ENCODE data around the gene NBAS. TPM values are rescaled to one million over a fixed set of nuclear protein-coding genes. Genes with fewer than 3 reads are reported as not detected.

Gene NBAS
- total and polyA plus RNA-seq, 10 of the 15 experiments (the other 5 are each of a cell fraction or from before 2014, with no cell fraction given): 4.3 to 32.7 (median 20.8) TPM

- intact Hi-C loops (cut with micrococcal nuclease; ENCODE audit: unreplicated experiment): no loop called here
- FAIRE-seq (no peak), DNase-seq (ENCODE audit: low read depth, low spot score) (no peak), ATAC-seq (no peak)
- Histone ChIP-seq H2AFZ (ENCODE audit: control insufficient read depth, low read depth, low read length) (no peak overlapping the region), H3K4me2 (ENCODE audit: control insufficient read depth, insufficient read depth) (no peak overlapping the region), H3K27me3 (replicated peaks in 1 of 2; ENCODE audit: control insufficient read depth in 2 of 2, insufficient read depth in 2 of 2, low read length in 1 of 2) (no peaks in the 10 kb centered on the region), H3K36me3 (ENCODE audit: control insufficient read depth in 2 of 2, insufficient read depth in 2 of 2, low read length in 1 of 2) (peaks cover 12 to 19% of the 10 kb centered on the region in 2 experiments), H4K20me1 (ENCODE audit: control insufficient read depth, insufficient read depth) (no peaks in the 10 kb centered on the region), H3K4me3 (no peak overlapping the region), H3K27ac (ENCODE audit: control insufficient read depth, insufficient read depth) (no peak overlapping the region), H3K4me1 (ENCODE audit: control insufficient read depth, insufficient read depth, low read length) (no peaks in the 10 kb centered on the region), H3K9me3 (replicated peaks; ENCODE audit: control insufficient read depth, insufficient read depth, low read length) (no peaks in the 10 kb centered on the region), H3K9ac (ENCODE audit: control insufficient read depth, insufficient read depth, low read length) (no peak overlapping the region), H3K79me2 (ENCODE audit: control insufficient read depth, insufficient read depth, low read length) (no peaks in the 10 kb centered on the region)
- CTCF ChIA-PET: no interaction called here
- no TSS peak for BruUV-seq (replicated peaks)
- WGBS (ENCODE audit: insufficient coverage, insufficient replicate concordance, low lambda C conversion rate, missing lambda C conversion rate): 97% methylated on average over 7 of the region's 7 CpGs
- in situ Hi-C loops (cut with MboI): no loop called here
- POLR2A ChIA-PET: interaction anchor here (0.6 kb wide), 2 partner anchors 34 to 52 kb away, joined by 3 to 7 read pairs; no protein-coding TSS in a partner anchor
- SMC1A ChIA-PET (ENCODE audit: uncharacterized antibody, unreplicated experiment): interaction anchor here (1.5 kb wide), 1 partner anchor 11 kb away, joined by 5 read pairs; no protein-coding TSS in a partner anchor
- TF ChIP-seq ZBTB40 (IDR thresholded peaks at IDR 0.05; ENCODE audit: borderline replicate concordance): no peak
- TF ChIP-seq JUNB (IDR thresholded peaks at IDR 0.05): no peak
- RAD21 ChIA-PET (ENCODE audit: unreplicated experiment): no interaction called here
Measured at GRCh38 chr2:15607709-15608391, 46.7 kb upstream of the NBAS start.

Measured in GM12878 (cell line).